NB4 (cell line): ENCODE data around the gene ARHGEF38.

Source experiments
- CTCF ChIP-seq: IDR thresholded peaks from one replicate; pipeline ENCODE4 v1.5.1; 2012; ENCODE audit warnings: low read depth, low read length
- POLR2A ChIP-seq: IDR thresholded peaks from 2 replicates; pipeline ENCODE4 v1.6.1; 2011; ENCODE audit warnings: mild to moderate bottlenecking; ENCODE audit not compliant: insufficient read length; ENCODE audit errors: extremely low read depth

DNA sequence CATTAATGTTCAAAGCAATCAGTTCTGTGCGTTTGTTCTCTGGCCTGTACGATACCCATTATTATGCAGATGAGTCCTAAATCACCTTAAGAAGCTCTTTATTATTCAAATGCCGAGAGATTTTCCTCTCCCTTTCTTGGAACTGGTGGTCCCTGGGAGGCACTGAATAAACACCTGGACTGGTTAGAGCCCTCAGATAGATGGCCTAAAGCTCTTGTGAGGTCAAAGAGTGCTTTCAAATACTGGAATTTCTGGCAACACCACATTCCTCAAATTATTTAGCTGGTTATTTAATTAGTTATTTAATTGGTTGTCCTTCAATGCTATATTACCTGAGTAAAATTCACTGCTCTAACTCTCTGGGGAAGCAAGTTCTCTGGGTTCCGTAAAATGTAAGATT, 3.0 kb downstream of the ARHGEF38 start:
- no peak for TF ChIP-seq CTCF
- no peak for TF ChIP-seq POLR2A
